Activated CD8-positive, alpha-beta T cell treated with anti-CD3 and anti-CD28 coated beads for 36 hours (primary cell): ENCODE measurements around the gene ALDH3A2. TPM values are rescaled to one million over a fixed set of nuclear protein-coding genes. Genes with fewer than 3 reads are reported as not detected.

Experiments
- ATAC-seq: fragments of 200-7000 bp; cut with Tn5 transposase; one replicate; pipeline ENCODE4 v1.10.0; 2021; ENCODE audit warnings: mild to moderate bottlenecking, moderate library complexity
- CTCF ChIA-PET: fragments of 350-600 bp; sonication (Branson Sonifier 250); formaldehyde crosslinking; loops from one replicate; lab custom pipeline; 2021; ENCODE audit warnings: antibody characterized with exemption; lab: Charles Lee
- POLR2A ChIA-PET: fragments of 350-600 bp; sonication (Branson Sonifier 250); formaldehyde crosslinking; loops from one replicate; lab custom pipeline; 2021; ENCODE audit warnings: antibody characterized with exemption; lab: Charles Lee
- DNase-seq: peaks from one replicate; pipeline ENCODE4 v3.0.0-alpha.2; 2020
- H3K27ac Mint-ChIP-seq: one replicate; pipeline ENCODE4 v1.8.0; 2021; ENCODE audit warnings: mild to moderate bottlenecking, mixed read lengths
- H3K27me3 Mint-ChIP-seq: one replicate; pipeline ENCODE4 v1.8.0; 2021; ENCODE audit warnings: mixed read lengths
- H3K36me3 Mint-ChIP-seq: one replicate; pipeline ENCODE4 v1.8.0; 2021; ENCODE audit warnings: low read depth, mixed read lengths
- H3K4me1 Mint-ChIP-seq: one replicate; pipeline ENCODE4 v1.8.0; 2021; ENCODE audit warnings: low read depth, mixed read lengths
- H3K4me3 Mint-ChIP-seq: one replicate; pipeline ENCODE4 v1.8.0; 2021; ENCODE audit warnings: mild to moderate bottlenecking, moderate library complexity, mixed read lengths
- H3K9me3 Mint-ChIP-seq: one replicate; pipeline ENCODE4 v1.8.0; 2021; ENCODE audit warnings: mixed read lengths
- CTCF ChIP-seq: fragments of 200-600 bp; IDR thresholded peaks from one replicate; pipeline ENCODE4 v1.8.0; 2022; ENCODE audit warnings: antibody characterized with exemption, mild to moderate bottlenecking
- intact Hi-C: fragments of 100-400 bp; cut with micrococcal nuclease; formaldehyde crosslinking; loops from one replicate; pipeline ENCODE4 v1.10.0; 2022
- total RNA-seq, 2 experiments: library from RNA; stranded (reverse); gene quantifications; one replicate each; pipeline ENCODE4 v1.2.3, GENCODE V29; 2021

Gene ALDH3A2
- total RNA-seq, 2 experiments from 2014 or later = 17.6 to 20.3 TPM

- intact Hi-C loops = no loop called here
- CTCF ChIA-PET = no interaction called here
- no peak for DNase-seq
- Mint-ChIP-seq H3K9me3 (no peaks in the 10 kb centered on the region), H3K4me3 (no peak overlapping the region), H3K4me1 (no peaks in the 10 kb centered on the region), H3K36me3 (no peaks in the 10 kb centered on the region), H3K27me3 (no peaks in the 10 kb centered on the region), H3K27ac (no peak overlapping the region)
- no peak for TF ChIP-seq CTCF
- ATAC-seq = no peak
- POLR2A ChIA-PET = no interaction called here
Measured at GRCh38 chr17:19707728-19708221, 59.2 kb downstream of the ALDH3A2 start.

DNA sequence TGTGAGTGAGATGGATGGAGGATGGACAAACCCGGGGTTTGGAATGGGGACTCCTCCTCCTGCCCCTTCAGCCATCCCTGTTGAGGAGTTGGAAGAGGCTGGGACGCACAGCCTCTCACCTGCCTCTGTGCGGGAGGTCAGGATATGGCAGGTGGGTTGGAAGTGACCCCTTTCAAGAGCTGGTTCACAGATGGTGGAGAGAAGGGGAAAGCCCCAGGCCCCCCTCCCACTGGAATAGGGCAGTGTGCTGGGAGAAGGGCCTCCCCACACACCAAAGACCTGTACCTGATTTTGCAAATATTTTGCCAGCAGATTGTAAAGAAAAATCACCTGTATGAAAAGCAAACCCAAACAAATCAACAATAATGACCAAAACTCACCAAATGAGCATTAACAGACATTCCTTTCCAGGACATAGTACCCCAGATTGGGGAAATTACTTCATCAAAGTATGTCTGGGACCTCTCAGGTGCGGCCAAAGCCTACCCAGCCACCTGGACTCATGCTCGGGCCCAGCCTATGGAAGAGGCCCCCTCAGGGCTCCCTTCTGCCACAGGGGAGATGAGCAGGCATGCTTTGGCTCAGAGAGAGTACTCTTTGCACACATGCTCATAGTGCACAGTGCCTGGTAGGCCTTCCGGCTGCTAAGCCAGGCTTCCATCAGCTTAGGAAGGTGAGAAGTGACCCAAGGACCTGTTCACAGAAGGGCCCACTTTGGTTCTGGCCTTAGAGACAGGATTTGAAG, 60.1 kb downstream of the ALDH3A2 start:
- H3K36me3 Mint-ChIP-seq = no peaks in the 10 kb centered on the region
- CTCF ChIA-PET = no interaction called here
- no peak overlapping the region for H3K27ac Mint-ChIP-seq
- POLR2A ChIA-PET = no interaction called here
- H3K4me1 Mint-ChIP-seq = no peaks in the 10 kb centered on the region
- ATAC-seq = no peak
- TF ChIP-seq CTCF = no peak
- H3K9me3 Mint-ChIP-seq = no peaks in the 10 kb centered on the region
- DNase-seq = no peak
- intact Hi-C loops = no loop called here
- H3K27me3 Mint-ChIP-seq = no peaks in the 10 kb centered on the region
- H3K4me3 Mint-ChIP-seq = no peak overlapping the region

DNA sequence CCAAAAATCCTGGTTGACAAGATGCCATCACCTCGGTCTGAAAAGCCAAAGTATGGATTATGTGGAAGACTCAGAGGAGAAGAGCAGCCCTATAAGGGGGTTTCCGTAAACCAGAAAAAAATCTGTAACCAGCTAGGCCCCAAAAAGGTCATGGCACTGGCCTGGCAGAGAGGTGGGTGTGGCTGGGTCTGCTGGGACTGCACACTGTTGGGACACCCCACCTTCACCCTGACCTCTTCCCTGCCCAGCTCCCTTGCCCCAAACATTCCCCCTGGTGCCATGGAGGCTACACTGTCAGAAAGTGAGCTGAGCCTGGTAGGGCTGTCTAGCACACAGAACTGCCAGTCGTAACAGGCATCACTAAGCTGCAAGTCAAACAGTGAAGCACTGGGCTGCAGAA, 61.3 kb downstream of the ALDH3A2 start:
- CTCF ChIA-PET = interaction anchor here (0.7 to 1.2 kb wide), 2 partner anchors 53 to 57 kb away, joined by 3 to 4 read pairs; no protein-coding TSS in a partner anchor
- POLR2A ChIA-PET = interaction anchor here (0.5 kb wide), 1 partner anchor 116 kb away, joined by 3 read pairs; no protein-coding TSS in a partner anchor
- no peak for TF ChIP-seq CTCF
- DNase-seq (no peak), ATAC-seq (no peak)
- H3K9me3 Mint-ChIP-seq = no peaks in the 10 kb centered on the region
- intact Hi-C loops = no loop called here
- H3K36me3 Mint-ChIP-seq = no peaks in the 10 kb centered on the region
- no peaks in the 10 kb centered on the region for H3K27me3 Mint-ChIP-seq
- H3K4me1 Mint-ChIP-seq = no peaks in the 10 kb centered on the region
- no peak overlapping the region for H3K4me3 Mint-ChIP-seq
- no peak overlapping the region for H3K27ac Mint-ChIP-seq

DNA sequence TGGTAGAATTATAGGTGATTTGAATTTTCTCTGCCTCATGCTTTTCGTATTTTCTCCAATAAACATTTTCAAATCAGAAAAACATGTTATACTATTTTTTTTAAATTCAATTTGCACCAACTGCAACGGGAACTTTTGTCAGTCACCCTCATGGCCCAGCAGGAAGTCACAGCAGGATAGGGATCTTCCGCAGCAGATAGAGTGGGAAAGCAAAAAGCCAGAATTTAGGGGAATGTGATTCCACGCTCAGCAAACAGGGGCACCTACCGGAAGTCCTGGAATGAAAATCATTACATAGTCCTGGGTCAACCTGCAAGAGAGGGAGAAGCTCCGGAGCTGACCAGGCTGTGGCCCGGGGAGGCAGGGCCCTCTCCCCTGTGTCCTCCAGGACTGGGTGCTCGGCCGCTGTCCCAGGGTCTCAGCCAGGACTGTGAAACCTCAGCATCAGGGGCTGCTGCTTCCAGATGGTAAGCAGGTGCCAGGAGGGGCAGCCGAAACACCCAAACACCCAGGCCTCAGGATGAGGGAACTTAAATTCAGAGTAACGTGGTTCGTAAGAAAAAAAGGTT, 64.0 kb downstream of the ALDH3A2 start:
- Mint-ChIP-seq H3K9me3 (no peaks in the 10 kb centered on the region), H3K4me3 (no peak overlapping the region), H3K36me3 (no peaks in the 10 kb centered on the region), H3K27ac (no peak overlapping the region), H3K4me1 (no peaks in the 10 kb centered on the region), H3K27me3 (no peaks in the 10 kb centered on the region)
- ChIA-PET CTCF (no interaction called here), POLR2A (no interaction called here)
- no peak for TF ChIP-seq CTCF
- intact Hi-C loops = no loop called here
- DNase-seq = no peak
- no peak for ATAC-seq

- DNase-seq (no peak), ATAC-seq (no peak)
- H3K4me3 Mint-ChIP-seq = no peak overlapping the region
- H3K9me3 Mint-ChIP-seq = no peaks in the 10 kb centered on the region
- no peaks in the 10 kb centered on the region for H3K36me3 Mint-ChIP-seq
- TF ChIP-seq CTCF = no peak
- ChIA-PET CTCF (no interaction called here), POLR2A (no interaction called here)
- no peaks in the 10 kb centered on the region for H3K4me1 Mint-ChIP-seq
- intact Hi-C loops = no loop called here
- no peaks in the 10 kb centered on the region for H3K27me3 Mint-ChIP-seq
- H3K27ac Mint-ChIP-seq = no peak overlapping the region
Measured at GRCh38 chr17:19713462-19713861, 64.9 kb downstream of the ALDH3A2 start.
